Measurements from ENCODE around the gene EPPIN. TPM values are rescaled to one million over a fixed set of nuclear protein-coding genes. Genes with fewer than 3 reads are reported as not detected.

EPPIN gene
- total and polyA plus RNA-seq, 11 donors = 0.20 TPM; not detected in 10

GRCh38 chr20:45550765-45551164 lies 3.6 kb upstream of the EPPIN start:
- Histone ChIP-seq H3K27ac (no peak overlapping the region), H3K36me3 (no peaks in the 10 kb centered on the region), H3K4me1 (no peaks in the 10 kb centered on the region), H3K4me3 (no peak overlapping the region), H3K27me3 (peaks cover 0 to 8% (median 0%) of the 10 kb centered on the region in 9 donors), H3K9me3 (peaks cover 0 to 3% (median 0%) of the 10 kb centered on the region in 12 donors)
- no peak for DNase-seq
- ATAC-seq = no peak
- intact Hi-C loops (cut with DNase I) = no loop called here
- TF ChIP-seq POLR2A (IDR thresholded peaks at IDR 0.05) = no peak
- no peak for TF ChIP-seq CTCF (IDR thresholded peaks at IDR 0.05)

DNA sequence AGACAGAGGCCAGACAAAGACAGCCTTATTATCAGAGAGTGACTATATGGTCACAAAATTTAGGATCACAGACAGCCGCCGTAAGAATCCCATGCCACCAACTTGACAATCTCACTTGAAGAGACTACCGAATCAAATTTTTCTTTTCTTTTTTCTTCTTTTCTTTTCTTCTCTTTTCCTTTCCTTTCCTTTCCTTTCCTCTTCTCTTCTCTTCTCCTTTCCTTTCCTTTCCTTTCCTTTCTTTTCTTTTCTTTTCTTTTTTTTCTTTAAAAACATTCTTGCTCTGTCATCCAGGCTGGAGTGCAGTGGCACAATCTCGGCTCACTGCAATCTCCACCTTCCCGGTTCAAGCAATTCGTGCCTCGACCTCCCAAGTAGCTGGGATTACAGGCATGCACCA lies 1.2 kb upstream of the EPPIN start:
- no peak overlapping the region for H3K4me3 ChIP-seq
- peaks cover 0 to 5% (median 0%) of the 10 kb centered on the region in 9 donors for H3K27me3 ChIP-seq
- intact Hi-C loops (cut with DNase I) = loop anchor here in 3 of 10 donors (5.0 to 10.0 kb wide), 3 partner anchors 216 to 224 kb away; no protein-coding TSS in a partner anchor
- ATAC-seq (no peak), DNase-seq (no peak)
- no peaks in the 10 kb centered on the region for H3K36me3 ChIP-seq
- peaks cover 0 to 3% (median 0%) of the 10 kb centered on the region in 12 donors for H3K9me3 ChIP-seq
- H3K4me1 ChIP-seq = no peaks in the 10 kb centered on the region
- 79 to 87% (median 81%) methylated on average over 7 of the region's 7 CpGs for WGBS, 4 donors
- TF ChIP-seq POLR2A (IDR thresholded peaks at IDR 0.05) (no peak), CTCF (IDR thresholded peaks at IDR 0.05) (no peak)
- H3K27ac ChIP-seq = no peak overlapping the region

GRCh38 chr20:45545754-45546453 lies 1.3 kb downstream of the EPPIN start:
- no peak overlapping the region for H3K27ac ChIP-seq
- TF ChIP-seq CTCF (IDR thresholded peaks at IDR 0.05) = peak in 8 of 12 donors; percentile 6 to 41 (median 24)
- TF ChIP-seq POLR2A (IDR thresholded peaks at IDR 0.05) = no peak

DNA sequence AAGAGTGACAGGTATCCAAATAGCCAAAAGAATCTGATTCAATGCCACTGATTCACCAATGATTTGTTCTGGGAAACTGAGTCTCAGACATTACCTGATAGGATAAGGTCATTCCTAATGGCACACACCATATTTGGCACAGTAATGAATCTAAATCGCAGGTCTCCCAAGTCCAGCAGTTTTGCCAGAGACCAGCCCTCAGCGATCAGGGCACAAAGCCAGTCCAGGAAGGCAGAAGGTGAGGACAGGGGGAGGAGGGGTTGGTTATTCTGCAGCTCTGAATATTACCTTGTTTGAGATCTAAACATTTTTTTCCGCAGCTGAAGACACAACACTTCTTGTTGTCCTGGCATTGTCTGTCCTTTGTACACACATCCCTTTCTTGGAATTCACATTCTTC lies 1.9 kb downstream of the EPPIN start:
- no peak for ATAC-seq
- H3K27me3 ChIP-seq = peaks cover 0 to 19% (median 4%) of the 10 kb centered on the region in 9 donors
- H3K9me3 ChIP-seq = no peaks in the 10 kb centered on the region
- 70 to 77% (median 73%) methylated on average over 3 of the region's 3 CpGs for WGBS, 4 donors
- H3K27ac ChIP-seq = no peak overlapping the region
- no peak for DNase-seq
- intact Hi-C loops (cut with DNase I) = loop anchor here in 3 of 10 donors (5.0 to 10.0 kb wide), 3 partner anchors 219 to 227 kb away; no protein-coding TSS in a partner anchor
- no peak overlapping the region for H3K4me3 ChIP-seq
- TF ChIP-seq CTCF (IDR thresholded peaks at IDR 0.05) (no peak), POLR2A (IDR thresholded peaks at IDR 0.05) (no peak)
- no peaks in the 10 kb centered on the region for H3K4me1 ChIP-seq
- H3K36me3 ChIP-seq = no peaks in the 10 kb centered on the region

More at GRCh38 chr20:45545754-45546453, 1.3 kb downstream of the EPPIN start:
- no peaks in the 10 kb centered on the region for H3K9me3 ChIP-seq
- intact Hi-C loops (cut with DNase I) = loop anchor here in 4 of 10 donors (1.0 to 10.0 kb wide), 4 partner anchors 219 to 226 kb away; no protein-coding TSS in a partner anchor
- H3K4me1 ChIP-seq = no peaks in the 10 kb centered on the region
- WGBS, 4 donors = 9 to 26% (median 19%) methylated on average over 5 of the region's 5 CpGs
- ATAC-seq = no peak
- H3K36me3 ChIP-seq = no peaks in the 10 kb centered on the region
- no peak for DNase-seq
- no peak overlapping the region for H3K4me3 ChIP-seq
- H3K27me3 ChIP-seq = peaks cover 0 to 19% (median 4%) of the 10 kb centered on the region in 9 donors
